Measurements from ENCODE around the gene SCUBE2.
"Not testable (repeated sequence)": the region's sequence is repeated elsewhere in the genome, so short reads cannot be mapped to it uniquely, and the experiment has no call there.

Gene SCUBE2

DNA sequence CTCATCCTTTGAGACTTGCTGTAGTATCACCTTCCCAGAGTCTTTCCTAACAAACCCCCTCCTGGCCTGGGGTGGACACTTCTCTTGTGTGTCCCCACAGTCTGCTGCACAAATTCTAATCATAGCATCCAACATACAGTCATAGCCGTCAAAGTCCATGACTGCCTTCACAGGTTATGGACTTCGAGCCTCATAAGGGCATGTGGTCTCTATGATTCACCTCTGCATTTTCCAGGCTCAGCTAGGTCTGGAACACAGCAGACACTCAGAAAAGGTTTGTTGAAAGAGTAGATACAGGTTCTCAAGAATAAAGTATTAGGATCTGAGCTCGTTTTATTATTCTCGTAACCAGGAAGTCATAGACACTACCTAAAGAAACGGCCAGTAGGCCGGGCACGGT, 13.2 kb upstream of the SCUBE2 start:
- DNase-seq: no peak

DNA sequence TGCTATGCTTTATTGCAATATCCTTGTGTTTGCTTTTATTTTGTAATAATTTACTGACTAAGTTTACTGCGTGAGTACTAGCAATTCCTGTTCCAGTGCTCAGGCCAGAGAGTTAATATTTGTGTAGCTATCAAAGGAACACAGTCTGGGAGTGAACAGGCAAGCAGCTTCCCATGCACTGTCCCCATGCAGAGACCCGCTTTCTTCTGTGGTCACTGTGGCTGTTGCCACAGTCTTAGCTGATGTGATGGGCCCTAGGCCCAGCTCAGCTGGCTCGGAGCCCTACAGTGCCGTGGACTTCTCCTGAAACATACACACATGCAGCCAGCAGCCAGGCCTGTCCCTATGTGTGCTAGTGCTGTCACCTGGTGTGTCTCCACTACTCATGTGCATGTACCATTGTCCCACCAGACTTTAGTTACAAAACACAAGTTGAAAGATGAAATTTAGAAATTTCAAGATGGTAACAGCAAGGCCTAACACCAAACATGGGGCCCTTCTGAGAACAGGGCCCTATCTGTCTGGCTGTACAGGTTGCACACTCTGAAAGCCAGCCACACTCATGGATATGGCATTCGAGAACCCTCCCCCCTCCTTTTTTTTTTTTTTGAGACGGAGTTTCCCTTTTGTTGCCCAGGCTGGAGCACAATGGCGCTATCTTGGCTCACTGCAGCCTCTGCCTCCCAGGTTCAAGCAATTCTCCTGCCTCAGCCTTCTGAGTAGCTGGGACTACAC, 12.3 kb upstream of the SCUBE2 start:
- DNase-seq: no peak

GRCh38 chr11:9099617-9100016, 8.2 kb upstream of the SCUBE2 start:
- DNase-seq: no peak

DNA sequence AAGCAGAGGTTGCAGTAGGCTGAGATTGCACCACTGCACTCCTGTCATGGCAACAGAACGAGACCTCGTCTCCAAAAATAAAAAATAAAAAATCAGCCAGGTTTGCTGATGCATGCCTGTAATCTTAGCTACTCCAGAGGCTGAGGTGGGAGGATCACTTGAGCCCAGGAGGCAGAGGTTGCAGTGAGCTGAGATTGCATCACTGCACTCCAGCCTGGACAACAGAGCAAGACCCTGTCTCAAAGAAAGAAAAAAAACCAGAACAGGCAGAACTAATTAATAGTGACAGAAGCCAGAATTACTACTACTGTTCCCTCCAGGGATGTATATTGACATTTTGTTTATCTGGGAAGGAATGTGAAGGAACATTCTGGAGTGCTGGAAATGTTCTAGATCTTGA, 7.1 kb upstream of the SCUBE2 start:
- DNase-seq: not testable (repeated sequence)

DNA sequence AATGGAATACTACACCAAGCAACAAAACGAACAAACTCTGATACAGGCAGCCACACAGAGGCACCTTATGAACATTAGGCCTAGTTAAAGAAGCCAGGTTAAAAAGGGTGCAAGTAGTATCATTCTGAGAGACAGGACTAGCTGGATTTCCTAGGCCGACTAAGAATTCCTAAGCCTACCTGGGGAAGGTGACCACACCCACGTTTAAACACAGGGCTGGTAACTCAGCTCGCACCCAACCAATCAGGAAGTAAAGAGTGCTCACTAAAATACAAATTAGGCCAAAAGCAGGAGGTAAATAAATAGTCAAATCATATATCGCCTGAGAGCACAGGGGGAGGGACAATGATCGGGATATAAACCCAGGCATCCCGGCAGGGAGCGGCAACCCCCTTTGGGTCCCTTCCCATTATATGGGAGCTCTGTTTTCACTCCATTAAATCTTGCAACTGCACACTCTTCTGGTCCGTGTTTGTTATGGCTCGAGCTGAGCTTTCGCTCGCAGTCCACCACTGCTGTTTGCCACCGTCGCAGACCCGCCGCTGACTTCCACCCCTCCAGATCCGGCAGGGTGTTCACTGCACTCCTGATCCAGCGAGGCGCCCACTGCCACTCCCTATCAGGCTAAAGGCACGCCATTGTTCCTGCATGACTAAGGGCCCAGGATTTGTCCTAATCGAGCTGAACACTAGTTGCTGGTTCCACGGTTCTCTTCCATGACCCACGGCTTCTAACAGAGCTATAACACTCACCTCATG, 6.0 kb upstream of the SCUBE2 start:
- DNase-seq: not testable (repeated sequence)

DNA sequence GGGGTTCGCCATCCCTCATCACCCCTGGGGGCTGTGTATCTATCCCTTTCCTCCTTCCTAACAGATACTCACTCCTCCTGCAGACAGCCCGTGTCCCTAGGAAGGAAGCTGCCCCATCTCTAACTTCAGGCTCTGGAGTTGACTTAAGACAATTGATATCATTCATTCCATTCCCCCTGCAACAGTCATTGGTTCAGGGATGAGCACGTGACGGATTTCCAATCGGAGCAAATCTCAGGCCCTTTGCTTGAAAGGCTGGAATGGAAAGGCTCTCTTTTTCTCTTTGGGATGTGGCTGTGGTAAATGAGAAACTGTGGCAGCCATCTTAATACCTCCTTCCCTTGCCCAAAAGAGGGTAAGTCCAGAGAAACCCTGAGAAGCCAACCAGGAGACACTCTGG, 5.0 kb upstream of the SCUBE2 start:
- no peak for DNase-seq

GRCh38 chr11:9095421-9095820, 4.0 kb upstream of the SCUBE2 start:
- no peak for DNase-seq

- no peak for DNase-seq
These were observed 3.0 kb upstream of the SCUBE2 start for GRCh38 chr11:9094420-9094819.

DNA sequence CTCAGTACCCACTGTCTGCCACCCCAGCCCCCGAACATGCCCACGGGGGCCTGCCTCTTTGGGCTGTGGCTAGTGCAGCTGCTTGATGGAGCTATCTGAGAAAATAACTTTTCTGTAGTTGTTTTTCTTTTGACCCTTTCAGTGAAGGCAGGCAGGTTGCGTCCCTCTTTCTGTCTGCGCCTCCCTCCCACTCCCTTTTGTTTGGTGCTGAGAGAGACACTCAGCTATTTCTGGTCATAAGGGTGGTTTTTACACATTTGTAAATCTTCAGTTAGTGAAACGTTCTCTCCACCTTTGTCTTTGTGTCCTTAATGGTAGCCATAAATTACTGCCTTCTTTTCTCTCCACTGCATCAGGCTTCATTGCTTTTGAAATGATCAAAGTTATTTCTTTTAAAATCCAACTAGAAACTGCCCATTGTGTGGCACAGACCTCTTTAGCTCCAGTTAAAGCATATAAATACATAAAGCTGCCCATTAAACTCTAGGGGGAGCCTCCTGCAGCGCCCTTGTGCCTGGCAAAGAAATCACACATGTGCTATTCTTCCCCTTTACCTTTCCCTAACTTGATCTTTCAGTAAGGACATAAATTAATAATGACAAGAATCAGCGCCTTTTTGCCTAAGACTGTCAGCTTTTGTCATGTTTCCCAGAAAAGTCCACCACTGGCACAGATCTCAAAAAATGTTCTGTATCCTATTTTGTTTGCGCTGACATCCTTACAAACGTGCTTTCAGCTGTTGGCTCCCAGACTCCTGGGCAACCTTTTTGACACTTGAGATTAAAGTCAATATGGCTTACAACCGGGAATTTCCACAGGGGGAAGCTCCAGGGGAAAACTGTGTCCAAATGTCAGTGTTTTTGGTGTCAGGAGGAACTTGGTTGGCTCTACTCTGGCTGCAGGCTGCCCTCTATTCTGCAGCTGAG, 1.7 kb upstream of the SCUBE2 start:
- DNase-seq: no peak

GRCh38 chr11:9092072-9092471, 673 bp upstream of the SCUBE2 start:
- DNase-seq: no peak

- DNase-seq: no peak
These were observed 833 bp downstream of the SCUBE2 start for GRCh38 chr11:9090488-9091043.

DNA sequence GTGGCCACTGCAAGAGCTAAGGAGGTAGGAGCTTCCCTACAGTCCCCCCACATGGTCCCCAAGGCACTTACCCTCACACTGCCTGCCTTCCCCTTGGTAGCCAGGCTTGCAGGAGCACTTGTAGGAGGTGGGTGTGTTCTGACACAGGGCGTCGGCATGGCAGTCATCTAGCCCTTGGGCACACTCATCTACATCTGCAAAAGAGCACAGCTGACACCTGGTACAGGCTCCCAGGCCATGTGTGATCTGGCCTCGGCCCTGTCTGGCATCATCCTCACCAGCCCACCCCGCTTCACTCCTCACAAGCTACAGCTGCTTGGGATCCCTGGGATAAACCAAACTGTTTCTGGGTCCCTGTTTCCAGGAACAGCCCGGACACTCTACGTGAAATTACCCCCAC, 1.8 kb downstream of the SCUBE2 start:
- no peak for DNase-seq

- DNase-seq: no peak
These were observed 2.3 kb downstream of the SCUBE2 start for GRCh38 chr11:9089061-9089460.

DNA sequence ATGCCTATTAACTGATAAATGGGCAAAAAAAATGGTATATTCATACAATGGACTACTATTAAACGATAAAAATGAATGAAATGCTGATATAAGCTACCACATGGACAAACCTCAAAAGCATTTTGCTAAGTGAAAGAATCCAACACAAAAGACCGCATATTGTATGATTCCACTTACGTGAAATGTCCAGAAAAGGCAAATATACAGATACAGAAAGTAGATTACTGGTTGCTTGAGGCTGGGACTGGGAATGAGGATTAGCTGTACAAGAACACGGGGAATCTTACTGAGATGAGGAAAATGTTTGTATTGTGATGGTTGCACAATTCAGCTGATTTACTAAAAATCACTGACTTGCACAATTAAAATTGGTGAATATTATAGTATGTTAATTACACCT, 8.8 kb downstream of the SCUBE2 start:
- no peak for DNase-seq

DNA sequence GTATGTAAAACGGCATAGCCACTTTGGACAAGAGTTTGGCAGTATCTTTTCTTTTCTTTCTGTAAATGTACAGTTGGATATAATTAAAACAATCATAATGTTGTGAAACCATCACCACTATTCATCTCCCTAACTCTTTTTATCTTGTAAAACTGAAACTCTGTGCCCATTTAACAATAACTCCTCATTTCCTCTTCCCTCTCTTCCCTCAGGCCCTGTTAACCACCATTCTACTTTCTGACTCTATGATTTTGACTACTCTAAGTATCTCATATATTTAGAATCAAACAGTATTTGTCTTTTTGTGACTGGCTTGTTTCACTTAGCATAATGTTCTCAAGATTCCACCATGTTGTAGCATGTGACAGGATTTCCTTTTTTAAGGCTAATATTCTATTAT, 10.2 kb downstream of the SCUBE2 start:
- DNase-seq: no peak

- no peak for DNase-seq
These were observed 13.0 kb downstream of the SCUBE2 start for GRCh38 chr11:9078113-9079086.

- DNase-seq: no peak
These were observed 14.2 kb downstream of the SCUBE2 start for GRCh38 chr11:9077164-9077563.

DNA sequence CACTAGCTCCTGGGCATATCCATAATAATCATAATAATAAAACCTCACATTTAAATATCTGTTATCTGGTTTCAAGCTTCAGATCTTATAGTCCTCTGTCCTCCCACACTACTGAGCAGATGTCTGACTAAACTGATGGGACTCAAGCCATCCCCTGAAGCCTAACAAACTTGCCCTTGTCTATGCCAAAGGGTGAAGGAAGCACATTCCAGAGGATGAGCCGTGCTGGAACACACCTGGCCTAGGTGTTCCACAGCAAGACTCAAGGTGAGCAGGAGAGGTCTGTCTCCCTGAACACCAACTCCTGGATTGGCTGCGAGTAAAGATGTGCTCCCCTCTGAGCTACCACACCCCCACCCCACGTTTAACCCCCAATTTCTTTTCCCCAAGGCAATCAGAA, 14.7 kb downstream of the SCUBE2 start:
- no peak for DNase-seq

DNA sequence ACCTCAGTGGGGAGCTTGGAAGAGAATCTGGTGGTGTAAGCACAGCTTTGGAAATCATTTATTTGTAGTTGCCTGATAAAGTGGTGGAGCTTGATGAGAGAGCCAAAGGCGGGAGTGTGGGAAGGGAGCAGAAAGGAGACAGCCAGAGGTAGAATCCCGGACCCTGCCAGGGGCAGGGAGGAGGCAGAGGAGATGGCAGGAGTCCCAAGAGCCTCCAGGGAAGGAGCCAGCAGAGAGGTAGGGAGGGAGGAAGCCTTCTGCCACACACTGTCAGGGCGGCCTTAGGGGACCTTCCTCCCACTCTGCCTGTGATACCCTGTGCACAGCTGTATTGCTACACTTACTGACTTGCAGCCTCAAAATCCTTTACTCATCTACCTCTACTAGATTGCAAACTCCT, 15.4 kb downstream of the SCUBE2 start:
- no peak for DNase-seq

DNA sequence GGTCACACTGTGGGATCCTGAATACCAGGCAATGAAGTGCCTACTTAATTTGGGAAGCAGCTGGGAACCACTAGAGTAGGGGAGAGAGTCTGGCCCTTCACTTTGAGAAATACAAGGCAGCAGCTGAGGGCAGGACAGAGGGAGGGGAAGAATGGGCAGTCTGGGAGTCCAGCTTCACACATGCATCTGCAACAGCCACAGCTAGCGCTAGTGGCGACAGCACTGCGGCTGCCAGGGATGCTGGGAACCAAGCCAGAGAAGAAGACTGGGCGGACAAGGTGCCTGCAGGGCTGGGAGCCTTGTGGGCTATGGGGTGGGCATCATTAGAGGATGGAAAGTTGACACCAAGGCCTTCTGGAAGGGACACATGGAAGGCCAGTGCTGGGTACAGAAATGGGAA, 15.8 kb downstream of the SCUBE2 start:
- no peak for DNase-seq

GRCh38 chr11:9074338-9075029, 16.9 kb downstream of the SCUBE2 start:
- DNase-seq: no peak
